ENCODE measurements around the gene UBE2I. TPM values are rescaled to one million over a fixed set of nuclear protein-coding genes. Genes with fewer than 3 reads are reported as not detected.

UBE2I gene
- total RNA-seq, 1 experiment from 2014 or later, result 361 TPM

GRCh38 chr16:1309888-1310831, 724 bp downstream of the UBE2I start:
- DNase-seq (ENCODE audit: low spot score), result no peak
- Histone ChIP-seq H3K36me3 (ENCODE audit: insufficient read depth, low read length, poor library complexity, severe bottlenecking) (peaks cover 34% of the 10 kb centered on the region), H3K4me3 (ENCODE audit: low read depth, low read length, poor library complexity, severe bottlenecking) (peak overlapping the region; percentile 95), H3K27me3 (replicated peaks; ENCODE audit: insufficient read depth, low read depth, low read length, poor library complexity) (no peaks in the 10 kb centered on the region), H3K9me3 (ENCODE audit: low read depth, low read length, poor library complexity, severe bottlenecking) (no peaks in the 10 kb centered on the region), H3K27ac (ENCODE audit: low read depth, low read length, poor library complexity, severe bottlenecking) (peak overlapping the region; percentile 89), H3K4me1 (ENCODE audit: insufficient read depth, low read length, poor library complexity, severe bottlenecking) (peaks cover 8% of the 10 kb centered on the region)
- TF ChIP-seq EZH2 (IDR thresholded peaks at IDR 0.05; ENCODE audit: borderline replicate concordance, low read depth, low read length, poor library complexity, severe bottlenecking) (no peak), CTCF (conservative IDR thresholded peaks at IDR 0.05; ENCODE audit: low read depth, low read length) (no peak)
- TSS peak; percentile 89 for BruUV-seq (replicated peaks)
- POLR2A ChIA-PET (ENCODE audit: low non-redundant PET), result no interaction called here
- intact Hi-C loops (cut with micrococcal nuclease; ENCODE audit: unreplicated experiment), result no loop called here
- CTCF ChIA-PET, result no interaction called here

- DNase-seq (ENCODE audit: low spot score), result no peak
- intact Hi-C loops (cut with micrococcal nuclease; ENCODE audit: unreplicated experiment), result no loop called here
- Histone ChIP-seq H3K4me3 (ENCODE audit: low read depth, low read length, poor library complexity, severe bottlenecking) (peak overlapping the region; percentile 95), H3K36me3 (ENCODE audit: insufficient read depth, low read length, poor library complexity, severe bottlenecking) (peaks cover 40% of the 10 kb centered on the region), H3K27ac (ENCODE audit: low read depth, low read length, poor library complexity, severe bottlenecking) (peak overlapping the region; percentile 89), H3K27me3 (replicated peaks; ENCODE audit: insufficient read depth, low read depth, low read length, poor library complexity) (no peaks in the 10 kb centered on the region), H3K9me3 (ENCODE audit: low read depth, low read length, poor library complexity, severe bottlenecking) (no peaks in the 10 kb centered on the region), H3K4me1 (ENCODE audit: insufficient read depth, low read length, poor library complexity, severe bottlenecking) (peaks cover 8% of the 10 kb centered on the region)
- POLR2A ChIA-PET (ENCODE audit: low non-redundant PET), result no interaction called here
- no peak for TF ChIP-seq CTCF (conservative IDR thresholded peaks at IDR 0.05; ENCODE audit: low read depth, low read length)
- no peak for TF ChIP-seq EZH2 (IDR thresholded peaks at IDR 0.05; ENCODE audit: borderline replicate concordance, low read depth, low read length, poor library complexity, severe bottlenecking)
- CTCF ChIA-PET, result no interaction called here
- no TSS peak for BruUV-seq (replicated peaks)
Observed at GRCh38 chr16:1310832-1311200, 1.4 kb downstream of the UBE2I start.

- H3K9me3 ChIP-seq (ENCODE audit: low read depth, low read length, poor library complexity, severe bottlenecking), result no peaks in the 10 kb centered on the region
- POLR2A ChIA-PET (ENCODE audit: low non-redundant PET), result no interaction called here
- DNase-seq (ENCODE audit: low spot score), result no peak
- peaks cover 45% of the 10 kb centered on the region for H3K36me3 ChIP-seq (ENCODE audit: insufficient read depth, low read length, poor library complexity, severe bottlenecking)
- H3K4me1 ChIP-seq (ENCODE audit: insufficient read depth, low read length, poor library complexity, severe bottlenecking), result peaks cover 8% of the 10 kb centered on the region
- CTCF ChIA-PET, result no interaction called here
- H3K4me3 ChIP-seq (ENCODE audit: low read depth, low read length, poor library complexity, severe bottlenecking), result peak overlapping the region; percentile 95
- H3K27ac ChIP-seq (ENCODE audit: low read depth, low read length, poor library complexity, severe bottlenecking), result peak overlapping the region; percentile 89
- intact Hi-C loops (cut with micrococcal nuclease; ENCODE audit: unreplicated experiment), result no loop called here
- TF ChIP-seq EZH2 (IDR thresholded peaks at IDR 0.05; ENCODE audit: borderline replicate concordance, low read depth, low read length, poor library complexity, severe bottlenecking) (no peak), CTCF (conservative IDR thresholded peaks at IDR 0.05; ENCODE audit: low read depth, low read length) (no peak)
- H3K27me3 ChIP-seq (replicated peaks; ENCODE audit: insufficient read depth, low read depth, low read length, poor library complexity), result no peaks in the 10 kb centered on the region
- BruUV-seq (replicated peaks), result no TSS peak
Observed at GRCh38 chr16:1311212-1311737, 1.8 kb downstream of the UBE2I start.

All from A673 (cell line).